ENCODE data around the gene FGF1.

The FGF1 gene

DNA sequence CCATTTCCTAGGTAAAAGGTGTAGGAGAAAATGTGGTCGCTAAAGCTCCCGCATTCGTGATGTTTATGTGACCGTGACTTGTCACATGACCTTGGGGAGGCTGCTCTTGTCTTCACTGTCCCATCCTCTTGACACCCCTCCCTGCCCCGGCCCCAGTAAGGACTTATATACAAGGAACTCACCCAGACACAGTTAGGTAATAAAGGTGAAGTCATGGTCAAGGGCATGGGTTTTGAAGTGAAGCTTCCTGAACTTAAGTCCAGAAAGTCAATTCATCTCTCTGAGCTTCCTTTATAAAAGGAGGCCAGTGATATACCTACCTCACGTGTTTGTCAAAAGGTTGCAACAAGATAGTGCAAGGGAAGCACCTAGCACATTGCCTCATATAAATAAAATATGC lies 17.6 kb downstream of the FGF1 start:
- H3K27ac ChIP-seq (ENCODE audit: low read depth, low read length): no peak overlapping the region
- H3K4me1 ChIP-seq (ENCODE audit: control insufficient read depth, insufficient read depth, low read length, unreplicated experiment): peaks cover 14% of the 10 kb centered on the region
- no peaks in the 10 kb centered on the region for H3K79me2 ChIP-seq (ENCODE audit: control insufficient read depth, insufficient read depth, low read length, unreplicated experiment)
- H3K4me3 ChIP-seq (ENCODE audit: low read depth, low read length): no peak overlapping the region
- no peak overlapping the region for H2AFZ ChIP-seq (ENCODE audit: low read length, unreplicated experiment)
- H3K27me3 ChIP-seq (ENCODE audit: insufficient read depth, low read length): no peaks in the 10 kb centered on the region
- H3K36me3 ChIP-seq (ENCODE audit: insufficient read depth, low read length): no peaks in the 10 kb centered on the region

DNA sequence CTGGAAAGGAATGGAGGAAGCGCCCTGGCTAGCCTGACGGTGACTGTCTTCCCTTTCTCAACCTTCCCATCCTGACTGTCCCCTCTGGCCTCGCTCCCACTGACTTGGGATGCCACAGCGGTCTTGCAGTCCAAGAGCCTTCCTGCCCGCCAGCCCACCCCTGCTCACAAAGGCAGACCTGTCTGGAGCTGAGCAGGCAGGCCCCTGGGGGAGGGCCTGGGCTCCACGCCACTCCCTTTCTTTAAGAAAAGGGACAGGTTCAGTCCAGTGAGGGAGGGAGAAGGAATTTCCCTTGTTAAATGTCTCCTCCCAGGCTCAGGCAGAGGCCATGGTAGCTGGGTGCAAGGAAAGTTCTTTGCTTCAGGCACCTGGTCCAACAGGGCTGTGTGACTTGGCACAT lies 18.1 kb downstream of the FGF1 start:
- Histone ChIP-seq H3K27ac (ENCODE audit: low read depth, low read length) (no peak overlapping the region), H2AFZ (ENCODE audit: low read length, unreplicated experiment) (no peak overlapping the region), H3K4me3 (ENCODE audit: low read depth, low read length) (no peak overlapping the region), H3K36me3 (ENCODE audit: insufficient read depth, low read length) (no peaks in the 10 kb centered on the region), H3K4me1 (ENCODE audit: control insufficient read depth, insufficient read depth, low read length, unreplicated experiment) (peaks cover 14% of the 10 kb centered on the region), H3K79me2 (ENCODE audit: control insufficient read depth, insufficient read depth, low read length, unreplicated experiment) (no peaks in the 10 kb centered on the region), H3K27me3 (ENCODE audit: insufficient read depth, low read length) (no peaks in the 10 kb centered on the region)

GRCh38 chr5:142664636-142665035 lies 21.3 kb downstream of the FGF1 start:
- Histone ChIP-seq H3K4me3 (ENCODE audit: low read depth, low read length) (no peak overlapping the region), H3K27ac (ENCODE audit: low read depth, low read length) (no peak overlapping the region), H3K36me3 (ENCODE audit: insufficient read depth, low read length) (no peaks in the 10 kb centered on the region), H3K4me1 (ENCODE audit: control insufficient read depth, insufficient read depth, low read length, unreplicated experiment) (no peaks in the 10 kb centered on the region), H2AFZ (ENCODE audit: low read length, unreplicated experiment) (no peak overlapping the region), H3K79me2 (ENCODE audit: control insufficient read depth, insufficient read depth, low read length, unreplicated experiment) (no peaks in the 10 kb centered on the region), H3K27me3 (ENCODE audit: insufficient read depth, low read length) (no peaks in the 10 kb centered on the region)

DNA sequence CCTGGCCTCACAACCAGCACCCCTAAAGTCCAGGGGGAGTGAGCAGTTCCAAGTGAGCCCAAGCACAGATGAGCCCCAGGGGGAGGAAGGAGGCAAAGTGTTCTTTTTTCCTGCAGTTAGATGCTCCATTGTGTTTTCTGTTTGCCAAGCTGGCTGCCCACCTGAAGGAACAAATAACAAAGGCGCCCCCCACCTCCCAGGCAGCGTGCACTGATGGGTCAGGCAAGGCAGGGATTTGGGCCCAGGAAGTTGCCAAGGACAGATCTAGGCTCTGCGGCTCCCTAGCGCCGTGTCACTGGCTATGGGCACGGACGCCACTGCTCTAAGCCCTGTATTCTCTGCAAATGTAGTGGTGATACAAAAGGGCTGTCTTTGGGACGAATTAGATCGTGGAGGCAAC lies 21.8 kb downstream of the FGF1 start:
- Histone ChIP-seq H2AFZ (ENCODE audit: low read length, unreplicated experiment) (no peak overlapping the region), H3K79me2 (ENCODE audit: control insufficient read depth, insufficient read depth, low read length, unreplicated experiment) (no peaks in the 10 kb centered on the region), H3K36me3 (ENCODE audit: insufficient read depth, low read length) (no peaks in the 10 kb centered on the region), H3K4me1 (ENCODE audit: control insufficient read depth, insufficient read depth, low read length, unreplicated experiment) (no peaks in the 10 kb centered on the region), H3K27ac (ENCODE audit: low read depth, low read length) (no peak overlapping the region), H3K4me3 (ENCODE audit: low read depth, low read length) (no peak overlapping the region), H3K27me3 (ENCODE audit: insufficient read depth, low read length) (no peaks in the 10 kb centered on the region)

DNA sequence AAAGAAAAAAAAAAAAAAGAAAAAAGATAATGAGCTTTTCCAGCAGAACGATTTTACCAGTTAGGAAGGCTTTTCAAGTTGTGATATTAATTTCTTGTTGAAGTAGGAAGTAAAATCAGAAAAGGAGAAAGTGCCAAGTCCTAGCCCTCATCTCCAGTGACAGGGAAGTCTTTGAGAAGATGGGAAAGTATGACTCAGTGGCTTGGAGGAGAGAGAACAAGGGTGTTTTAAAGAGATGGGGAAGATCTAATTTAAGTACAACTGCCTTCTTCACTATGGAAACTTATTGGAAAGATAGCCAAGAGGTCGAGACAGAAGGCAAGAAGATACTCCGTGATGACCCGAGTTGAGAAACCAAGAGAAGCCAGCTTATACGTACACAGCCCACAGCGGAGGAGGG lies 22.6 kb downstream of the FGF1 start:
- Histone ChIP-seq H3K4me3 (ENCODE audit: low read depth, low read length) (no peak overlapping the region), H3K27ac (ENCODE audit: low read depth, low read length) (no peak overlapping the region), H3K27me3 (ENCODE audit: insufficient read depth, low read length) (no peaks in the 10 kb centered on the region), H2AFZ (ENCODE audit: low read length, unreplicated experiment) (no peak overlapping the region), H3K4me1 (ENCODE audit: control insufficient read depth, insufficient read depth, low read length, unreplicated experiment) (no peaks in the 10 kb centered on the region), H3K36me3 (ENCODE audit: insufficient read depth, low read length) (no peaks in the 10 kb centered on the region), H3K79me2 (ENCODE audit: control insufficient read depth, insufficient read depth, low read length, unreplicated experiment) (no peaks in the 10 kb centered on the region)

DNA sequence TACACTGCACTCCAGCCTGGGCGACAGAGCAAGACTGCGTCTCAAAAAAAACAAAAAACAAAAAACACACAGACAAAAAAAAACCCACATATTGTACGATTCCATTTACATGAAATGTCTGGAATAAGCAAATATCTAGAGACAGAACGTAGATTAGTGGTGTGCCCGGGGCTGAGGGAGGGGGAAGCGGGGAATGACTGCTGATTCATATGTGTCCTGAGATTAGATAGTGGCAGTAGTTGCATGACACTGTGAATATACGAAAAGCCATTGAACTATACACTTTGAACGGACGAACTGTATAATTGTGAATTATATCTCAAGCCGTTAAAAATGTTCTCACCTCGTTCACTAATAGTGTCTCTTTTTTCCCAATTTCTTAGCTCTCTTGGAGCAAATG lies 23.9 kb downstream of the FGF1 start:
- H3K27me3 ChIP-seq (ENCODE audit: insufficient read depth, low read length): no peaks in the 10 kb centered on the region
- H3K36me3 ChIP-seq (ENCODE audit: insufficient read depth, low read length): no peaks in the 10 kb centered on the region
- no peak overlapping the region for H2AFZ ChIP-seq (ENCODE audit: low read length, unreplicated experiment)
- no peaks in the 10 kb centered on the region for H3K4me1 ChIP-seq (ENCODE audit: control insufficient read depth, insufficient read depth, low read length, unreplicated experiment)
- H3K4me3 ChIP-seq (ENCODE audit: low read depth, low read length): no peak overlapping the region
- H3K79me2 ChIP-seq (ENCODE audit: control insufficient read depth, insufficient read depth, low read length, unreplicated experiment): no peaks in the 10 kb centered on the region
- H3K27ac ChIP-seq (ENCODE audit: low read depth, low read length): no peak overlapping the region

DNA sequence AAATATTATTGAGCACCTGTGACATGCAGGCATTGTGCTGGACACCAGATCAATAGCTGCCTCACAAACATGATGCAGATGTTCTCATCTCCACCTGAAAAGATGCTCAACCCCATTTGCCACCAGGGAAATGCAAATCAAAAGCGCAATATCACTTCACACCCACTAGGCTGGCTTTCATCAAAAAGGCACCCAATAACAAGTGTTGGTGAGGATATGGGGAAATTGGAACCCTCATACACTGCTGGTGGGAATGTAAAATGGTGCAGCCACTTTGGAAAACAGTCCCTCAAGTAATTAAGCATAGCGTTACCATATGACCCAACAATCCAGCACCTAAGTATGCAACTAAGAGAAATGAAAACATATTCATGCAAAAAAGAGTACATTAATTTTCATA lies 24.7 kb downstream of the FGF1 start:
- H3K27me3 ChIP-seq (ENCODE audit: insufficient read depth, low read length): no peaks in the 10 kb centered on the region
- H3K27ac ChIP-seq (ENCODE audit: low read depth, low read length): no peak overlapping the region
- no peak overlapping the region for H2AFZ ChIP-seq (ENCODE audit: low read length, unreplicated experiment)
- no peaks in the 10 kb centered on the region for H3K79me2 ChIP-seq (ENCODE audit: control insufficient read depth, insufficient read depth, low read length, unreplicated experiment)
- H3K4me3 ChIP-seq (ENCODE audit: low read depth, low read length): no peak overlapping the region
- no peaks in the 10 kb centered on the region for H3K4me1 ChIP-seq (ENCODE audit: control insufficient read depth, insufficient read depth, low read length, unreplicated experiment)
- no peaks in the 10 kb centered on the region for H3K36me3 ChIP-seq (ENCODE audit: insufficient read depth, low read length)

GRCh38 chr5:142660731-142661130 lies 25.2 kb downstream of the FGF1 start:
- H3K27ac ChIP-seq (ENCODE audit: low read depth, low read length): no peak overlapping the region
- H3K27me3 ChIP-seq (ENCODE audit: insufficient read depth, low read length): no peaks in the 10 kb centered on the region
- no peak overlapping the region for H3K4me3 ChIP-seq (ENCODE audit: low read depth, low read length)
- no peaks in the 10 kb centered on the region for H3K36me3 ChIP-seq (ENCODE audit: insufficient read depth, low read length)
- no peaks in the 10 kb centered on the region for H3K4me1 ChIP-seq (ENCODE audit: control insufficient read depth, insufficient read depth, low read length, unreplicated experiment)
- no peak overlapping the region for H2AFZ ChIP-seq (ENCODE audit: low read length, unreplicated experiment)
- no peaks in the 10 kb centered on the region for H3K79me2 ChIP-seq (ENCODE audit: control insufficient read depth, insufficient read depth, low read length, unreplicated experiment)

GRCh38 chr5:142660196-142660595 lies 25.7 kb downstream of the FGF1 start:
- Histone ChIP-seq H3K4me3 (ENCODE audit: low read depth, low read length) (no peak overlapping the region), H3K27me3 (ENCODE audit: insufficient read depth, low read length) (no peaks in the 10 kb centered on the region), H3K36me3 (ENCODE audit: insufficient read depth, low read length) (no peaks in the 10 kb centered on the region), H3K4me1 (ENCODE audit: control insufficient read depth, insufficient read depth, low read length, unreplicated experiment) (peaks cover 4% of the 10 kb centered on the region), H3K79me2 (ENCODE audit: control insufficient read depth, insufficient read depth, low read length, unreplicated experiment) (no peaks in the 10 kb centered on the region), H2AFZ (ENCODE audit: low read length, unreplicated experiment) (no peak overlapping the region), H3K27ac (ENCODE audit: low read depth, low read length) (no peak overlapping the region)

GRCh38 chr5:142659405-142659804 lies 26.5 kb downstream of the FGF1 start:
- Histone ChIP-seq H3K4me3 (ENCODE audit: low read depth, low read length) (no peak overlapping the region), H3K36me3 (ENCODE audit: insufficient read depth, low read length) (no peaks in the 10 kb centered on the region), H3K79me2 (ENCODE audit: control insufficient read depth, insufficient read depth, low read length, unreplicated experiment) (no peaks in the 10 kb centered on the region), H3K27ac (ENCODE audit: low read depth, low read length) (no peak overlapping the region), H2AFZ (ENCODE audit: low read length, unreplicated experiment) (no peak overlapping the region), H3K4me1 (ENCODE audit: control insufficient read depth, insufficient read depth, low read length, unreplicated experiment) (peaks cover 4% of the 10 kb centered on the region), H3K27me3 (ENCODE audit: insufficient read depth, low read length) (no peaks in the 10 kb centered on the region)

- no peaks in the 10 kb centered on the region for H3K36me3 ChIP-seq (ENCODE audit: insufficient read depth, low read length)
- peaks cover 4% of the 10 kb centered on the region for H3K4me1 ChIP-seq (ENCODE audit: control insufficient read depth, insufficient read depth, low read length, unreplicated experiment)
- no peak overlapping the region for H3K4me3 ChIP-seq (ENCODE audit: low read depth, low read length)
- no peaks in the 10 kb centered on the region for H3K79me2 ChIP-seq (ENCODE audit: control insufficient read depth, insufficient read depth, low read length, unreplicated experiment)
- H3K27me3 ChIP-seq (ENCODE audit: insufficient read depth, low read length): no peaks in the 10 kb centered on the region
- H2AFZ ChIP-seq (ENCODE audit: low read length, unreplicated experiment): no peak overlapping the region
- H3K27ac ChIP-seq (ENCODE audit: low read depth, low read length): no peak overlapping the region
Measured at GRCh38 chr5:142658278-142658677, 27.6 kb downstream of the FGF1 start.

- H2AFZ ChIP-seq (ENCODE audit: low read length, unreplicated experiment): no peak overlapping the region
- no peak overlapping the region for H3K4me3 ChIP-seq (ENCODE audit: low read depth, low read length)
- H3K36me3 ChIP-seq (ENCODE audit: insufficient read depth, low read length): no peaks in the 10 kb centered on the region
- H3K27ac ChIP-seq (ENCODE audit: low read depth, low read length): no peak overlapping the region
- H3K27me3 ChIP-seq (ENCODE audit: insufficient read depth, low read length): no peaks in the 10 kb centered on the region
- peaks cover 4% of the 10 kb centered on the region for H3K4me1 ChIP-seq (ENCODE audit: control insufficient read depth, insufficient read depth, low read length, unreplicated experiment)
- H3K79me2 ChIP-seq (ENCODE audit: control insufficient read depth, insufficient read depth, low read length, unreplicated experiment): no peaks in the 10 kb centered on the region
Measured at GRCh38 chr5:142657446-142657845, 28.4 kb downstream of the FGF1 start.

Measured in ACC112 (cell line).